Prostate gland (tissue), 2 donors: ENCODE results near the gene ACADSB.

Source experiments
- CTCF ChIP-seq, 4 experiments: fragments of 200-600 bp in 2 of 4; fragments of 450-650 bp in 2 of 4; sonication (generic) in 2 of 4; IDR thresholded peaks; 1 replicate in 3 of 4; 2 replicates in 1 of 4; pipeline ENCODE4 v1.5.1; 2016 to 2019; ENCODE audit warnings: antibody characterized with exemption in 4 of 4, mild to moderate bottlenecking in 2 of 4, moderate library complexity in 2 of 4
- POLR2A ChIP-seq: fragments of 450-650 bp; IDR thresholded peaks from one replicate; pipeline ENCODE4 v1.6.1; 2016; ENCODE audit warnings: antibody characterized with exemption, mild to moderate bottlenecking
- POLR2AphosphoS5 ChIP-seq: sonication (generic); formaldehyde crosslinking; IDR thresholded peaks from one replicate; pipeline ENCODE4 v1.6.1; 2017; ENCODE audit warnings: antibody characterized with exemption

GRCh38 chr10:123097039-123097438 lies 88.2 kb downstream of the ACADSB start:
- TF ChIP-seq CTCF (IDR thresholded peaks at IDR 0.05): no peak
- no peak for TF ChIP-seq POLR2AphosphoS5
- TF ChIP-seq POLR2A: no peak
